Psoas muscle (tissue), 8 donors: Measurements from ENCODE around the gene CAMTA1. TPM values are rescaled to one million over a fixed set of nuclear protein-coding genes. Genes with fewer than 3 reads are reported as not detected.
A peak's percentile ranks its signal among the peaks of the same experiment; 100 is the strongest.

Experiments used
- ATAC-seq, 4 donors: fragments of 200-7000 bp; cut with Tn5 transposase; one replicate each; pipeline ENCODE4 v1.9.1; 2020; ENCODE audit warnings: moderate library complexity in 3 of 4, mild to moderate bottlenecking in 2 of 4
- DNase-seq, 2 donors: peaks; one replicate each; pipeline ENCODE4 v3.0.0-alpha.2; 2020
- H3K27ac ChIP-seq: fragments of 200-600 bp; one replicate; pipeline ENCODE4 v1.8.0; 2022
- H3K27me3 ChIP-seq, 3 donors: fragments of 200-600 bp in 1 of 3; one replicate each; pipeline versions ENCODE4 v1.6.1 to v1.8.0; 2013 to 2022; ENCODE audit warnings: low read length in 2 of 3, mild to moderate bottlenecking in 2 of 3, moderate library complexity in 1 of 3; ENCODE audit not compliant: insufficient read depth in 3 of 3
- H3K36me3 ChIP-seq, 2 donors: fragments of 200-600 bp in 1 of 2; one replicate each; pipeline versions ENCODE4 v1.6.1 to v1.8.0; 2013 to 2022; ENCODE audit warnings: low read depth in 1 of 2, mild to moderate bottlenecking in 1 of 2, moderate library complexity in 1 of 2; ENCODE audit not compliant: insufficient read depth in 1 of 2
- H3K4me1 ChIP-seq: fragments of 200-600 bp; one replicate; pipeline ENCODE4 v1.8.0; 2022
- H3K4me3 ChIP-seq: fragments of 200-600 bp; one replicate; pipeline ENCODE4 v1.8.0; 2022; ENCODE audit warnings: mild to moderate bottlenecking
- H3K9me3 ChIP-seq: fragments of 200-600 bp; one replicate; pipeline ENCODE4 v1.8.0; 2022
- WGBS, 3 donors: extraction: QIAGEN DNeasy Blood & Tissue Kit; methylation state at CpG; one replicate each; pipeline versions ENCODE4 v1.1.6 to v1.1.7; 2013; 5-methylcytosine and 5-hydroxymethylcytosine counted together
- intact Hi-C, 2 donors: fragments of 100-400 bp; cut with DNase I; formaldehyde crosslinking; loops; one replicate each; pipeline versions ENCODE4 v1.11.0 to v1.14.2; 2022
- polyA plus RNA-seq, 3 donors: library from polyadenylated mRNA; stranded (reverse); fragments of 200-250 nt; gene quantifications; one replicate each; pipeline ENCODE4 v1.2.3, GENCODE V29; 2013
- total RNA-seq, 4 donors: library from RNA; stranded (reverse); fragmentation: NEBNext Ultra II Directional in 2 of 4; extraction: Animal tissue kit (Norgen Biotek cat#: 25700) in 2 of 4; gene quantifications; one replicate each; pipeline versions ENCODE4 v1.2.1 to v1.2.4, GENCODE V29; 2021 to 2023
- TF ChIP-seq, protein P1 (sequence below): fragments of 200-600 bp; IDR thresholded peaks from one replicate; pipeline ENCODE4 v1.8.0; 2022; ENCODE audit warnings: antibody characterized with exemption
- donor health status: healthy with polysubstance abuse.
- donor health status: DM: no; HTN: no; CAD: no; lungs with moderate emphysema.
- donor health status: Bipolar disorder and iron deficiency.
- donor health status: healthy.
- donor health status: DM: yes; HTN: yes; CAD: no.
- donor health status: DM: no; HTN: no; CAD: no.
- donor health status: DM: no; HTN: no; CAD: no.
- donor health status: DM: yes; HTN: yes; CAD: no.

Gene CAMTA1
- total and polyA plus RNA-seq, 7 donors = 64.6 to 206 (median 76.5) TPM

DNA sequence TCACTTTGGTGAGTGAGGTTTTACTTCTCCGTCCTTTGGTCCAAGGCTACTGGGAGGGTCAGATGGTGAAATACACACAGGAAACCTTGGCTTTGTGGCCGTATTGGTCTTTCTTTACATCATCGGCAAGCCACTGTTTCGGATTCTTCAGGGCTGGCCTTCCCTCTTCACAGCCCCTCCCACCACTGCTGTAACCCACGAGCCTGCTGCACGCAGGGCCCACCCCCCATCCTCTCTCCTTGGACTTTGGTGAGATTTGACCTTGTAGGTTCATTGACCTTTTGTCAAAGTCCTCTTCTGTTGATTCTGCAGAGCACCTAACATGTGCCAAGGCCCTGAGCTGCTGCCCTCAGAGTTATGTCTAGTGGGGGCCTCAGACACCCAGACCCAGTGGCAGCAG, 328.6 kb downstream of the CAMTA1 start:
- TF ChIP-seq, protein P1, sequence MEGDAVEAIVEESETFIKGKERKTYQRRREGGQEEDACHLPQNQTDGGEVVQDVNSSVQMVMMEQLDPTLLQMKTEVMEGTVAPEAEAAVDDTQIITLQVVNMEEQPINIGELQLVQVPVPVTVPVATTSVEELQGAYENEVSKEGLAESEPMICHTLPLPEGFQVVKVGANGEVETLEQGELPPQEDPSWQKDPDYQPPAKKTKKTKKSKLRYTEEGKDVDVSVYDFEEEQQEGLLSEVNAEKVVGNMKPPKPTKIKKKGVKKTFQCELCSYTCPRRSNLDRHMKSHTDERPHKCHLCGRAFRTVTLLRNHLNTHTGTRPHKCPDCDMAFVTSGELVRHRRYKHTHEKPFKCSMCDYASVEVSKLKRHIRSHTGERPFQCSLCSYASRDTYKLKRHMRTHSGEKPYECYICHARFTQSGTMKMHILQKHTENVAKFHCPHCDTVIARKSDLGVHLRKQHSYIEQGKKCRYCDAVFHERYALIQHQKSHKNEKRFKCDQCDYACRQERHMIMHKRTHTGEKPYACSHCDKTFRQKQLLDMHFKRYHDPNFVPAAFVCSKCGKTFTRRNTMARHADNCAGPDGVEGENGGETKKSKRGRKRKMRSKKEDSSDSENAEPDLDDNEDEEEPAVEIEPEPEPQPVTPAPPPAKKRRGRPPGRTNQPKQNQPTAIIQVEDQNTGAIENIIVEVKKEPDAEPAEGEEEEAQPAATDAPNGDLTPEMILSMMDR = no peak
- Histone ChIP-seq H3K36me3 (no peaks in the 10 kb centered on the region), H3K9me3 (no peaks in the 10 kb centered on the region), H3K27ac (no peak overlapping the region), H3K4me1 (no peaks in the 10 kb centered on the region), H3K27me3 (peaks cover 0 to 5% (median 0%) of the 10 kb centered on the region in 3 donors), H3K4me3 (no peak overlapping the region)
- no peak for DNase-seq
- ATAC-seq = no peak
- intact Hi-C loops = no loop called here
- WGBS, 3 donors = 74 to 77% (median 76%) methylated on average over 6 of the region's 6 CpGs

DNA sequence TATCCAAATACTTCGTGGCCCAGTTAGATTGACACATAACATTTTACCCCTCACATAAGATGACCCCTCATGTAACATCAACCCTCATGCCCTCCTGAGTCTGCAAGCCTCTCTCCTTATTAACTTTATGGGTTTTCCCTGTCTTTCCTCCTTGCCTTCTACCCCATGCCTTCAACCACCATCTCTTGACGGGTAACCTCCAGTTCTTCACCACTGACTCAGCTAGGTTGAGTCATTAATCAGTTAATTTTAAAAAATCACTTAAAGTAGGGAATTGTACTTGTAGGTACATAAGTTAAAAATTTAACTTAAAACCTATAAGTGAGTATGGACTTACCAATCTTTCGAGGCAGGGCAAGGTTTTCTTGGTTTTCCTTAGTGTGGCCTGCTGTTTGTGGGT, 330.7 kb downstream of the CAMTA1 start:
- Histone ChIP-seq H3K27me3 (peaks cover 0 to under 1% (median 0%) of the 10 kb centered on the region in 3 donors), H3K27ac (no peak overlapping the region), H3K36me3 (no peaks in the 10 kb centered on the region), H3K4me1 (no peaks in the 10 kb centered on the region), H3K9me3 (no peaks in the 10 kb centered on the region), H3K4me3 (no peak overlapping the region)
- 87 to 94% (median 92%) methylated on average over 3 of the region's 3 CpGs for WGBS, 3 donors
- intact Hi-C loops = no loop called here
- no peak for ATAC-seq
- no peak for DNase-seq
- TF ChIP-seq, protein P1 = no peak

DNA sequence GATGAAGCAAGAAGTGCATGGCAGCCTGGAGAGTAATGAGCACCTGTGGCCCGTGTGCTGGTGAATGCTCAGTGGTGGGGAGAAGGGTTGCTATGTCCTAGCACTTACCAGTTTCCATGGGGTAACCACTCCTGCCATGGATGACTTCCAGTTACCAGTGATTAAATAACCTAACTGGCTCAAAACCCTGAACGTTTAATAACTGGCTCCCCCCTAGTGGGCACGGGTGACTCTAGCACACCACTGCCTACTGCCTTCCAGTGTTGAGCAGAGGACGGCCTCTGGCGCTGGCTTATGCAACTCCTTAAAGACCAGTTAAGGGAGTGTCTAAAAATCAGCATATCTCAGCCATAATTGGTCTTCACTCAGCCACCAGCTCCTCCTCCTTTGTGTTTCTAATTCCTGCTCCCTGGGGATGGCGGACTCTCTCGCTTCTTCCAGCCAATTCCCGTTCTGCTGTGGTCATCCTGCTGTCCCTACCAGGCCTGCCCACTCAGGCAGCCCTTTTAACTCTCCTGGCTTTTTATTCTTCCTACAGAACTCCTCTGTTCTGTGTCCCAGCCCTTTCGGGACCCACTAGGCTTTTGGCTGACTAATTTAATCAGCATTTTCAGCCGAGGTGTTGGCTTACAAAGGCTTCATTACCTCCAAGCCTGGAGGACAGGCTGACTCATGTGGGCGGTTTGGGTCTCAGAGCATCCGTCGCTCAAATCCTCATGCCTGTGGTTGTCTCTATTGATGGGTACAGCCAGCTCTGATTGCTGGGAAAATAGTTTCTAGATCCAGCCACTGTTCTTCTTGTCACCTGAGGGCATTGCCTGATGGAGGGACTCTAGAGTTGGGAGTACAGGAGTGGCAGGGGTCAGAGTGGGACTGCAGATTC, 332.4 kb downstream of the CAMTA1 start:
- peak overlapping the region; percentile 63 for H3K27ac ChIP-seq
- ATAC-seq (peak; percentile 74 to 84 (median 82)), DNase-seq (peak in 1 of 2 donors; percentile 16)
- TF ChIP-seq, protein P1 = no peak
- H3K4me3 ChIP-seq = no peak overlapping the region
- 13 to 21% (median 15%) methylated on average over 13 of the region's 13 CpGs for WGBS, 3 donors
- no peaks in the 10 kb centered on the region for H3K4me1 ChIP-seq
- H3K9me3 ChIP-seq = no peaks in the 10 kb centered on the region
- H3K36me3 ChIP-seq = no peaks in the 10 kb centered on the region
- intact Hi-C loops = no loop called here
- H3K27me3 ChIP-seq = no peaks in the 10 kb centered on the region

DNA sequence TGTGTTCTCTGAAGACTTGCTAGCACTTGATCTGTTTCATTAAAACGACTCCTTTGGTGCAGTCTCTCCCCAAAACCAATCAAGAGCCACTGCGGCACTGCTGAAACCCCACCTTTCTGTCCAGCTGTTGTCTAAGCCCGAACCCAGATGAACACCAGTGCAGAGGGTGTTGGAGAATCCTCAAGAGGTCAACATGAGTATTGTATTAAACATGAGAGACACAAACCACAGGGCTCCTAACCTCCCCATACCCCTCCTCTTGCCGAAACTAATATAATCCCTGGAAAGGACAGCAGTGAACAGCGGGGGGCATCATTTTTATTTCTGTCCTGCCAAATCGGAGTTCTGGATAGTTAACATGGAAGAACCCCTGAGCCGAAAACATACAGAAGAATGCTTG, 333.9 kb downstream of the CAMTA1 start:
- no peak for DNase-seq
- 36 to 52% (median 44%) methylated on average over 7 of the region's 7 CpGs for WGBS, 3 donors
- H3K27me3 ChIP-seq = no peaks in the 10 kb centered on the region
- TF ChIP-seq, protein P1 = no peak
- no peaks in the 10 kb centered on the region for H3K36me3 ChIP-seq
- H3K9me3 ChIP-seq = no peaks in the 10 kb centered on the region
- no peaks in the 10 kb centered on the region for H3K4me1 ChIP-seq
- no peak overlapping the region for H3K4me3 ChIP-seq
- no peak for ATAC-seq
- intact Hi-C loops = no loop called here
- no peak overlapping the region for H3K27ac ChIP-seq
